Gastrocnemius medialis (tissue), 4 donors: Measurements from ENCODE around the gene GLDC.

Experiments used
- CTCF ChIP-seq, 5 experiments: fragments of 450-650 bp in 3 of 5; fragments of 200-600 bp in 2 of 5; sonication (generic) in 2 of 5; IDR thresholded peaks in 4 of 5; conservative IDR thresholded peaks in 1 of 5; 1 replicate in 4 of 5; 2 replicates in 1 of 5; pipeline ENCODE4 v1.5.1; 2016 to 2019; ENCODE audit warnings: antibody characterized with exemption in 5 of 5, mild to moderate bottlenecking in 3 of 5, moderate library complexity in 3 of 5
- POLR2A ChIP-seq, 2 donors: fragments of 450-650 bp; IDR thresholded peaks; one replicate each; pipeline ENCODE4 v1.6.1; 2017; ENCODE audit warnings: antibody characterized with exemption in 2 of 2, mild to moderate bottlenecking in 2 of 2, moderate library complexity in 2 of 2

- TF ChIP-seq CTCF (IDR thresholded peaks at IDR 0.05 in 4 of 5, conservative IDR thresholded peaks at IDR 0.05 in 1 of 5) = no peak
- TF ChIP-seq POLR2A (IDR thresholded peaks at IDR 0.05) = no peak
These were observed 87.5 kb downstream of the GLDC start for GRCh38 chr9:6557883-6558616.
